Prostate gland (tissue), 2 donors: Measurements from ENCODE around the gene UBE2R2. TPM values are rescaled to one million over a fixed set of nuclear protein-coding genes. Genes with fewer than 3 reads are reported as not detected.

Experiments used
- DNase-seq: peaks from one replicate; pipeline ENCODE4 v3.0.0-alpha.2; 2019; ENCODE audit warnings: low spot score
- H3K27ac ChIP-seq, 2 donors: fragments of 200-600 bp; sonication (generic); 2 replicates each; pipeline ENCODE4 v1.5.1; 2017 to 2019
- H3K27me3 ChIP-seq: fragments of 200-600 bp; sonication (generic); replicated peaks from 2 replicates; pipeline ENCODE4 v1.5.1; 2019; ENCODE audit not compliant: insufficient read depth
- H3K36me3 ChIP-seq, 2 donors: fragments of 200-600 bp; sonication (generic); 1 replicate in 1 of 2; 2 replicates in 1 of 2; pipeline versions ENCODE4 v1.5.1 to v1.8.1; 2017 to 2019
- H3K4me1 ChIP-seq: fragments of 200-600 bp; sonication (generic); replicated peaks from 2 replicates; pipeline ENCODE4 v1.5.1; 2019
- H3K4me3 ChIP-seq, 2 donors: fragments of 200-600 bp; sonication (generic); 2 replicates each; pipeline ENCODE4 v1.5.1; 2017 to 2019
- H3K9me3 ChIP-seq: fragments of 200-600 bp; sonication (generic); 2 replicates; pipeline ENCODE4 v1.5.1; 2017
- POLR2A ChIP-seq: fragments of 450-650 bp; IDR thresholded peaks from one replicate; pipeline ENCODE4 v1.6.1; 2016; ENCODE audit warnings: antibody characterized with exemption, mild to moderate bottlenecking
- POLR2AphosphoS5 ChIP-seq: sonication (generic); formaldehyde crosslinking; IDR thresholded peaks from one replicate; pipeline ENCODE4 v1.6.1; 2017; ENCODE audit warnings: antibody characterized with exemption
- WGBS: methylation state at CpG from one replicate; pipeline ENCODE4 v1.1.5; 2018; 5-methylcytosine and 5-hydroxymethylcytosine counted together
- intact Hi-C: fragments of 100-400 bp; cut with DNase I; formaldehyde crosslinking; loops from one replicate; pipeline ENCODE4 v1.14.2; 2022
- total RNA-seq, 2 donors: library from RNA; depleted of rRNA; stranded (reverse); fragments of >200 nt; gene quantifications; one replicate each; pipeline ENCODE4 v1.1.0, GENCODE V29; 2016
- TF ChIP-seq, protein P1 (sequence below), 4 experiments: fragments of 200-600 bp in 2 of 4; fragments of 450-650 bp in 2 of 4; sonication (generic) in 2 of 4; IDR thresholded peaks; 1 replicate in 3 of 4; 2 replicates in 1 of 4; pipeline ENCODE4 v1.5.1; 2016 to 2019; ENCODE audit warnings: antibody characterized with exemption in 4 of 4, mild to moderate bottlenecking in 2 of 4, moderate library complexity in 2 of 4

The UBE2R2 gene
- total RNA-seq, 2 donors from 2014 or later = 25.6 to 42.7 TPM

- H3K4me1 ChIP-seq = no peaks in the 10 kb centered on the region
- TF ChIP-seq, protein P1, sequence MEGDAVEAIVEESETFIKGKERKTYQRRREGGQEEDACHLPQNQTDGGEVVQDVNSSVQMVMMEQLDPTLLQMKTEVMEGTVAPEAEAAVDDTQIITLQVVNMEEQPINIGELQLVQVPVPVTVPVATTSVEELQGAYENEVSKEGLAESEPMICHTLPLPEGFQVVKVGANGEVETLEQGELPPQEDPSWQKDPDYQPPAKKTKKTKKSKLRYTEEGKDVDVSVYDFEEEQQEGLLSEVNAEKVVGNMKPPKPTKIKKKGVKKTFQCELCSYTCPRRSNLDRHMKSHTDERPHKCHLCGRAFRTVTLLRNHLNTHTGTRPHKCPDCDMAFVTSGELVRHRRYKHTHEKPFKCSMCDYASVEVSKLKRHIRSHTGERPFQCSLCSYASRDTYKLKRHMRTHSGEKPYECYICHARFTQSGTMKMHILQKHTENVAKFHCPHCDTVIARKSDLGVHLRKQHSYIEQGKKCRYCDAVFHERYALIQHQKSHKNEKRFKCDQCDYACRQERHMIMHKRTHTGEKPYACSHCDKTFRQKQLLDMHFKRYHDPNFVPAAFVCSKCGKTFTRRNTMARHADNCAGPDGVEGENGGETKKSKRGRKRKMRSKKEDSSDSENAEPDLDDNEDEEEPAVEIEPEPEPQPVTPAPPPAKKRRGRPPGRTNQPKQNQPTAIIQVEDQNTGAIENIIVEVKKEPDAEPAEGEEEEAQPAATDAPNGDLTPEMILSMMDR (IDR thresholded peaks at IDR 0.05) = no peak
- no peak for TF ChIP-seq POLR2AphosphoS5
- no peak for TF ChIP-seq POLR2A
- no peak for DNase-seq
- no peaks in the 10 kb centered on the region for H3K9me3 ChIP-seq
- intact Hi-C loops = no loop called here
- WGBS = 97% methylated on average over 1 of the region's 1 CpG
- H3K27ac ChIP-seq = no peak overlapping the region
- H3K27me3 ChIP-seq = no peaks in the 10 kb centered on the region
- H3K36me3 ChIP-seq = no peaks in the 10 kb centered on the region
- no peak overlapping the region for H3K4me3 ChIP-seq
Measured at GRCh38 chr9:33913541-33913940, 96.6 kb downstream of the UBE2R2 start.

GRCh38 chr9:33914887-33915628 lies 98.1 kb downstream of the UBE2R2 start:
- TF ChIP-seq, protein P1 (IDR thresholded peaks at IDR 0.05) = no peak
- TF ChIP-seq POLR2AphosphoS5 (no peak), POLR2A (no peak)

DNA sequence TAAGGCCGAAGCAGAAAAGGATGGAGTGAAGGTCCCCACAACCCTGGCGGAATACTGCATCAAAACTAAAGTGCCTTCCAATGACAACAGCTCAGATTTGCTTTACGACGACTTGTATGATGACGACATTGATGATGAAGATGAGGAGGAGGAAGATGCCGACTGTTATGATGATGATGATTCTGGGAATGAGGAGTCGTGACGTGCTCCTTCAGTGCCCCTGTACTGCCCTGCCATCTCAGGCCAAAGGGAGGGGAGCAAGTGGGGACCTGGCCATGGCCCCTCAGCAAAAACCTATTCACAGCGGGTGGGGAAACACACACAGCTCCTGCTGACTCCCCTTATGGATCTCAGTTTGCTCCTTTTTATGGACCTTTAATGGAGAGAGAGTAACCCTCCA lies 100.1 kb downstream of the UBE2R2 start:
- intact Hi-C loops = no loop called here

More at GRCh38 chr9:33914887-33915628, 98.1 kb downstream of the UBE2R2 start:
- no peaks in the 10 kb centered on the region for H3K9me3 ChIP-seq
- intact Hi-C loops = no loop called here
- no peak overlapping the region for H3K27ac ChIP-seq
- no peaks in the 10 kb centered on the region for H3K36me3 ChIP-seq
- no peaks in the 10 kb centered on the region for H3K4me1 ChIP-seq
- no peak for DNase-seq
- no peaks in the 10 kb centered on the region for H3K27me3 ChIP-seq
- H3K4me3 ChIP-seq = no peak overlapping the region
- 98% methylated on average over 3 of the region's 3 CpGs for WGBS

GRCh38 chr9:33919276-33919897 lies 102.4 kb downstream of the UBE2R2 start:
- Histone ChIP-seq H3K4me1 (no peaks in the 10 kb centered on the region), H3K27ac (no peak overlapping the region), H3K9me3 (no peaks in the 10 kb centered on the region), H3K36me3 (peaks cover 6 to 8% of the 10 kb centered on the region in 2 donors), H3K4me3 (no peak overlapping the region), H3K27me3 (no peaks in the 10 kb centered on the region)
- intact Hi-C loops = no loop called here
- DNase-seq = no peak
- TF ChIP-seq, protein P1 (IDR thresholded peaks at IDR 0.05) = no peak
- no peak for TF ChIP-seq POLR2AphosphoS5
- no peak for TF ChIP-seq POLR2A
- 89% methylated on average over 6 of the region's 6 CpGs for WGBS

More for the DNA sequence above, 100.1 kb downstream of the UBE2R2 start:
- Histone ChIP-seq H3K9me3 (no peaks in the 10 kb centered on the region), H3K27ac (no peak overlapping the region), H3K27me3 (no peaks in the 10 kb centered on the region), H3K4me3 (no peak overlapping the region), H3K4me1 (no peaks in the 10 kb centered on the region), H3K36me3 (no peaks in the 10 kb centered on the region)
- TF ChIP-seq, protein P1 (IDR thresholded peaks at IDR 0.05) = no peak
- DNase-seq = no peak
- WGBS = 96% methylated on average over 9 of the region's 9 CpGs
